IMR-90 (cell line): ENCODE results near the gene RNF166.

Experiments
- CEBPB ChIP-seq: IDR thresholded peaks from 2 replicates; pipeline ENCODE4 v1.6.1; 2012; ENCODE audit warnings: low read depth, low read length, improper control_type of control experiment
- MXI1 ChIP-seq: IDR thresholded peaks from 2 replicates; pipeline ENCODE4 v1.6.1; 2012; ENCODE audit warnings: low read depth, mild to moderate bottlenecking, low read length, moderate library complexity, borderline replicate concordance
- POLR2A ChIP-seq: IDR thresholded peaks from 2 replicates; pipeline ENCODE4 v1.6.1; 2012; ENCODE audit warnings: mild to moderate bottlenecking, low read depth, low read length
- RAD21 ChIP-seq: IDR thresholded peaks from 2 replicates; pipeline ENCODE4 v1.6.1; 2012; ENCODE audit warnings: low read length, improper control_type of control experiment
- RFX5 ChIP-seq: IDR thresholded peaks from 2 replicates; pipeline ENCODE4 v1.8.0; 2012; ENCODE audit warnings: low read depth, mild to moderate bottlenecking, low read length, moderate library complexity
- SMC3 ChIP-seq: fragments of 150-350 bp; IDR thresholded peaks from 2 replicates; pipeline ENCODE4 v1.6.1; 2016; ENCODE audit warnings: low read depth, mild to moderate bottlenecking, antibody characterized with exemption, low read length, moderate library complexity
- TF ChIP-seq, protein P1 (sequence below): conservative IDR thresholded peaks from 2 replicates; pipeline ENCODE4 v1.5.1; 2012; ENCODE audit warnings: mild to moderate bottlenecking, low read depth, low read length, improper control_type of control experiment
- TF ChIP-seq, protein P2 (sequence below): fragments of 150-350 bp; IDR thresholded peaks from 2 replicates; pipeline ENCODE4 v1.6.1; 2016; ENCODE audit warnings: low read depth, mild to moderate bottlenecking, low read length, moderate library complexity, borderline replicate concordance

DNA sequence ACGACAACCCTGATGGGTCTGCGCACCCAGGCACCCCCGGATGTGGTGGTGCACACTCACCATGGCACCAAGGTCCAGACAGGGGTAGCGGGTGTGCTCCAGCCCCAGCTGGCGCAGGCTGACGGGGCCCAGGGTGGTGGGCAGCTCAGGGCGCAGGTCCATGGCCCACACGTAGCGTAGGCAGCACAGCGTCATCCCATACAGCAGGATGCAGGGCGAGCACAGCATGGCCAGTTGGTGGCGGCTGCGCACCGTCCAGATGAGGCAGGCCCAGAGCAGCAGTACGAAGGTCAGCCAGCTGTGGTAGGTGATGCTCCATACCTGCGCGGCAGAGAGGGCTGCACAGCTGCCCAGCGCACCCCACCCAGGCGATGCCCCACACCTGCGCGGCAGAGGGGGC is 29.9 kb upstream of the RNF166 start:
- TF ChIP-seq POLR2A = no peak
- TF ChIP-seq, protein P1, sequence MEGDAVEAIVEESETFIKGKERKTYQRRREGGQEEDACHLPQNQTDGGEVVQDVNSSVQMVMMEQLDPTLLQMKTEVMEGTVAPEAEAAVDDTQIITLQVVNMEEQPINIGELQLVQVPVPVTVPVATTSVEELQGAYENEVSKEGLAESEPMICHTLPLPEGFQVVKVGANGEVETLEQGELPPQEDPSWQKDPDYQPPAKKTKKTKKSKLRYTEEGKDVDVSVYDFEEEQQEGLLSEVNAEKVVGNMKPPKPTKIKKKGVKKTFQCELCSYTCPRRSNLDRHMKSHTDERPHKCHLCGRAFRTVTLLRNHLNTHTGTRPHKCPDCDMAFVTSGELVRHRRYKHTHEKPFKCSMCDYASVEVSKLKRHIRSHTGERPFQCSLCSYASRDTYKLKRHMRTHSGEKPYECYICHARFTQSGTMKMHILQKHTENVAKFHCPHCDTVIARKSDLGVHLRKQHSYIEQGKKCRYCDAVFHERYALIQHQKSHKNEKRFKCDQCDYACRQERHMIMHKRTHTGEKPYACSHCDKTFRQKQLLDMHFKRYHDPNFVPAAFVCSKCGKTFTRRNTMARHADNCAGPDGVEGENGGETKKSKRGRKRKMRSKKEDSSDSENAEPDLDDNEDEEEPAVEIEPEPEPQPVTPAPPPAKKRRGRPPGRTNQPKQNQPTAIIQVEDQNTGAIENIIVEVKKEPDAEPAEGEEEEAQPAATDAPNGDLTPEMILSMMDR = no peak
- TF ChIP-seq MXI1 = no peak
- TF ChIP-seq RAD21 = no peak
- TF ChIP-seq CEBPB = no peak
- TF ChIP-seq RFX5 = no peak
- TF ChIP-seq, protein P2, sequence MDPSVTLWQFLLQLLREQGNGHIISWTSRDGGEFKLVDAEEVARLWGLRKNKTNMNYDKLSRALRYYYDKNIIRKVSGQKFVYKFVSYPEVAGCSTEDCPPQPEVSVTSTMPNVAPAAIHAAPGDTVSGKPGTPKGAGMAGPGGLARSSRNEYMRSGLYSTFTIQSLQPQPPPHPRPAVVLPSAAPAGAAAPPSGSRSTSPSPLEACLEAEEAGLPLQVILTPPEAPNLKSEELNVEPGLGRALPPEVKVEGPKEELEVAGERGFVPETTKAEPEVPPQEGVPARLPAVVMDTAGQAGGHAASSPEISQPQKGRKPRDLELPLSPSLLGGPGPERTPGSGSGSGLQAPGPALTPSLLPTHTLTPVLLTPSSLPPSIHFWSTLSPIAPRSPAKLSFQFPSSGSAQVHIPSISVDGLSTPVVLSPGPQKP = no peak
- no peak for TF ChIP-seq SMC3
